ENCODE results near the gene LMO3.

DNA sequence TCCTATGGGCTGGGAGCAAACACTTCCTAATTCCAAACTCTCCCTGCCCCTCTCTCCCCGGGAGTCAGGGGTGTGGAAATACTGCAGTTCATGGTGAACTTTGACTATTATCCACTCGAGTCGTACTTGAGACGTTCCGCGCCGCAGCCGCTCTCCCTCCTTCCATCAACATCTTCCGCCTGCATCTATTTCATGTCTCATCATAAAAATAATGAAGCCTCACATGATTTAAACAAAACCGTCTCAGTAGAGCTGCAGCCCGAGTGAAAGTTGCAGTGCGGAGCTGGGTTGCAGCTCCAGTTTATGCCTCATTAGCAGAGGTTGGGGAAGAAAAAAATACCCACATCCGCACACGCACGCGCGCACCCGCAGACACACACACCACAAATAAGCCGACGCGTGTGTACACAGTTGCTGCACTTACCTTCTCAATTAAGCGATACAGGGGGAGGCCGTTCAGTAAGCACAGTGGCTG, 283 bp downstream of the LMO3 start:
- TF ChIP-seq, protein P1, sequence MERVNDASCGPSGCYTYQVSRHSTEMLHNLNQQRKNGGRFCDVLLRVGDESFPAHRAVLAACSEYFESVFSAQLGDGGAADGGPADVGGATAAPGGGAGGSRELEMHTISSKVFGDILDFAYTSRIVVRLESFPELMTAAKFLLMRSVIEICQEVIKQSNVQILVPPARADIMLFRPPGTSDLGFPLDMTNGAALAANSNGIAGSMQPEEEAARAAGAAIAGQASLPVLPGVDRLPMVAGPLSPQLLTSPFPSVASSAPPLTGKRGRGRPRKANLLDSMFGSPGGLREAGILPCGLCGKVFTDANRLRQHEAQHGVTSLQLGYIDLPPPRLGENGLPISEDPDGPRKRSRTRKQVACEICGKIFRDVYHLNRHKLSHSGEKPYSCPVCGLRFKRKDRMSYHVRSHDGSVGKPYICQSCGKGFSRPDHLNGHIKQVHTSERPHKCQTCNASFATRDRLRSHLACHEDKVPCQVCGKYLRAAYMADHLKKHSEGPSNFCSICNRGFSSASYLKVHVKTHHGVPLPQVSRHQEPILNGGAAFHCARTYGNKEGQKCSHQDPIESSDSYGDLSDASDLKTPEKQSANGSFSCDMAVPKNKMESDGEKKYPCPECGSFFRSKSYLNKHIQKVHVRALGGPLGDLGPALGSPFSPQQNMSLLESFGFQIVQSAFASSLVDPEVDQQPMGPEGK (CRISPR knock-in tag; IDR thresholded peaks at IDR 0.05; ENCODE audit: borderline replicate concordance), result no peak
- TF ChIP-seq TOX (CRISPR knock-in tag; IDR thresholded peaks at IDR 0.05; ENCODE audit: borderline replicate concordance) (no peak), ZNF70 (CRISPR knock-in tag; IDR thresholded peaks at IDR 0.05) (no peak), ZNF565 (CRISPR knock-in tag; conservative IDR thresholded peaks at IDR 0.05; ENCODE audit: low read depth) (no peak), TCF4 (CRISPR knock-in tag; IDR thresholded peaks at IDR 0.05; ENCODE audit: borderline replicate concordance) (no peak), CREB5 (CRISPR knock-in tag; IDR thresholded peaks at IDR 0.05; ENCODE audit: low read depth) (no peak), PPARA (CRISPR knock-in tag; IDR thresholded peaks at IDR 0.05; ENCODE audit: borderline replicate concordance) (no peak), RARB (CRISPR knock-in tag; IDR thresholded peaks at IDR 0.05) (no peak), BACH2 (CRISPR knock-in tag; IDR thresholded peaks at IDR 0.05; ENCODE audit: borderline replicate concordance) (no peak), ZFP30 (CRISPR knock-in tag; IDR thresholded peaks at IDR 0.05) (no peak), GLIS3 (CRISPR knock-in tag; IDR thresholded peaks at IDR 0.05) (no peak), ARNTL (CRISPR knock-in tag; IDR thresholded peaks at IDR 0.05; ENCODE audit: borderline replicate concordance, low read depth) (no peak)
- TF ChIP-seq, protein P2, sequence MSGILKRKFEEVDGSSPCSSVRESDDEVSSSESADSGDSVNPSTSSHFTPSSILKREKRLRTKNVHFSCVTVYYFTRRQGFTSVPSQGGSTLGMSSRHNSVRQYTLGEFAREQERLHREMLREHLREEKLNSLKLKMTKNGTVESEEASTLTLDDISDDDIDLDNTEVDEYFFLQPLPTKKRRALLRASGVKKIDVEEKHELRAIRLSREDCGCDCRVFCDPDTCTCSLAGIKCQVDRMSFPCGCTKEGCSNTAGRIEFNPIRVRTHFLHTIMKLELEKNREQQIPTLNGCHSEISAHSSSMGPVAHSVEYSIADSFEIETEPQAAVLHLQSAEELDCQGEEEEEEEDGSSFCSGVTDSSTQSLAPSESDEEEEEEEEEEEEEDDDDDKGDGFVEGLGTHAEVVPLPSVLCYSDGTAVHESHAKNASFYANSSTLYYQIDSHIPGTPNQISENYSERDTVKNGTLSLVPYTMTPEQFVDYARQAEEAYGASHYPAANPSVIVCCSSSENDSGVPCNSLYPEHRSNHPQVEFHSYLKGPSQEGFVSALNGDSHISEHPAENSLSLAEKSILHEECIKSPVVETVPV (CRISPR knock-in tag; IDR thresholded peaks at IDR 0.05), result no peak

All from SK-N-SH treated with all-trans-retinoic acid at 6 μM for 48 hours (cell line).